Gastrocnemius medialis (tissue), 4 donors: ENCODE results near the gene TMEM220. TPM values are rescaled to one million over a fixed set of nuclear protein-coding genes. Genes with fewer than 3 reads are reported as not detected.

Experiments
- ATAC-seq, 2 donors: fragments of 150-250 bp; one replicate each; pipeline ENCODE4 v1.9.1; 2016
- DNase-seq, 2 donors: peaks; one replicate each; pipeline ENCODE4 v3.0.0-alpha.2; 2019
- H3K27ac ChIP-seq, 4 donors: fragments of 200-600 bp; sonication (generic); 1 replicate in 1 of 4; 2 replicates in 3 of 4; pipeline ENCODE4 v1.5.1; 2016 to 2018; ENCODE audit warnings: mild to moderate bottlenecking in 2 of 4, moderate library complexity in 1 of 4
- H3K27me3 ChIP-seq, 3 donors: fragments of 200-600 bp; sonication (generic) in 2 of 3; 1 replicate in 1 of 3; 2 replicates in 2 of 3; pipeline versions ENCODE4 v1.5.1 to v1.6.0; 2016 to 2019; ENCODE audit warnings: mild to moderate bottlenecking in 1 of 3, moderate library complexity in 1 of 3
- H3K36me3 ChIP-seq, 2 donors: fragments of 200-600 bp; sonication (generic) in 1 of 2; one replicate each; pipeline ENCODE4 v1.5.1; 2017 to 2018
- H3K4me1 ChIP-seq, 2 donors: fragments of 200-600 bp; sonication (generic) in 1 of 2; one replicate each; pipeline ENCODE4 v1.5.1; 2016 to 2017; ENCODE audit warnings: mild to moderate bottlenecking in 2 of 2
- H3K4me3 ChIP-seq, 4 donors: fragments of 200-600 bp; sonication (generic) in 3 of 4; 1 replicate in 1 of 4; 2 replicates in 3 of 4; pipeline ENCODE4 v1.5.1; 2016 to 2019; ENCODE audit warnings: mild to moderate bottlenecking in 2 of 4
- H3K9me3 ChIP-seq, 3 donors: fragments of 200-600 bp; sonication (generic) in 2 of 3; 1 replicate in 1 of 3; 2 replicates in 2 of 3; pipeline ENCODE4 v1.5.1; 2016 to 2019
- POLR2A ChIP-seq, 2 donors: fragments of 450-650 bp; IDR thresholded peaks; one replicate each; pipeline ENCODE4 v1.6.1; 2017; ENCODE audit warnings: antibody characterized with exemption in 2 of 2, mild to moderate bottlenecking in 2 of 2, moderate library complexity in 2 of 2
- in situ Hi-C, 4 donors: fragments of 200-750 bp; cut with MboI; loops; one replicate each; pipeline versions ENCODE4 v1.15.0 to v1.8.0; 2017; ENCODE audit warnings: low sequenced_read_pairs in 4 of 4
- intact Hi-C: fragments of 100-400 bp; cut with DNase I; formaldehyde crosslinking; loops from one replicate; pipeline ENCODE4 v1.15.1; 2023; ENCODE audit warnings: low total_unique reads
- total RNA-seq, 4 donors: library from RNA; depleted of rRNA; stranded (reverse); fragments of >200 nt; gene quantifications; one replicate each; pipeline versions ENCODE4 v1.1.0 to v1.2.3, GENCODE V29; 2016
- TF ChIP-seq, protein P1 (sequence below), 5 experiments: fragments of 450-650 bp in 3 of 5; fragments of 200-600 bp in 2 of 5; sonication (generic) in 2 of 5; IDR thresholded peaks in 4 of 5; conservative IDR thresholded peaks in 1 of 5; 1 replicate in 4 of 5; 2 replicates in 1 of 5; pipeline ENCODE4 v1.5.1; 2016 to 2019; ENCODE audit warnings: antibody characterized with exemption in 5 of 5, mild to moderate bottlenecking in 3 of 5, moderate library complexity in 3 of 5

The TMEM220 gene
- total RNA-seq, 4 donors from 2014 or later: 3.7 to 8.6 (median 3.9) TPM

DNA sequence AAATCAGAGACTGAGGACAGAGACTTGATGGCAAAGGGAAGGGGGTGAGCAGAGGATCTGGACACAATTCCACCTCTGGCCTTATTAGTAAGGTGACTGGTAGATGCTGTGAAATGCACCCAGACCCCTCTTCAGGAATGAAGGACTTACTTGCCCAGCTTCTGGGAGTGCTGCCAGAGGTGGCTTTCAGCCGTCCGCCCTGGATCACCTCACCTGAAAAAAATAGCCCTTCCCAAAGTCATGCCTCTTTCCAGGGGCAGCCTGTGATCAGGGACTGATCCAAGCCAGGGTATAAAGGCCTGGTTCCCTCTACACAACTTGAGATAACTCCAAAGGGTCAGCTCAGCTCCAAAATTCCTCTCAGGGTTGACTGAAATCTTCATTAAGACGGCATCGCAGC lies 20.4 kb upstream of the TMEM220 start:
- H3K4me1 ChIP-seq: no peaks in the 10 kb centered on the region
- intact Hi-C loops (no loop called here), in situ Hi-C loops (no loop called here)
- H3K36me3 ChIP-seq: no peaks in the 10 kb centered on the region
- H3K27ac ChIP-seq: no peak overlapping the region
- no peak for TF ChIP-seq POLR2A (IDR thresholded peaks at IDR 0.05)
- TF ChIP-seq, protein P1, sequence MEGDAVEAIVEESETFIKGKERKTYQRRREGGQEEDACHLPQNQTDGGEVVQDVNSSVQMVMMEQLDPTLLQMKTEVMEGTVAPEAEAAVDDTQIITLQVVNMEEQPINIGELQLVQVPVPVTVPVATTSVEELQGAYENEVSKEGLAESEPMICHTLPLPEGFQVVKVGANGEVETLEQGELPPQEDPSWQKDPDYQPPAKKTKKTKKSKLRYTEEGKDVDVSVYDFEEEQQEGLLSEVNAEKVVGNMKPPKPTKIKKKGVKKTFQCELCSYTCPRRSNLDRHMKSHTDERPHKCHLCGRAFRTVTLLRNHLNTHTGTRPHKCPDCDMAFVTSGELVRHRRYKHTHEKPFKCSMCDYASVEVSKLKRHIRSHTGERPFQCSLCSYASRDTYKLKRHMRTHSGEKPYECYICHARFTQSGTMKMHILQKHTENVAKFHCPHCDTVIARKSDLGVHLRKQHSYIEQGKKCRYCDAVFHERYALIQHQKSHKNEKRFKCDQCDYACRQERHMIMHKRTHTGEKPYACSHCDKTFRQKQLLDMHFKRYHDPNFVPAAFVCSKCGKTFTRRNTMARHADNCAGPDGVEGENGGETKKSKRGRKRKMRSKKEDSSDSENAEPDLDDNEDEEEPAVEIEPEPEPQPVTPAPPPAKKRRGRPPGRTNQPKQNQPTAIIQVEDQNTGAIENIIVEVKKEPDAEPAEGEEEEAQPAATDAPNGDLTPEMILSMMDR (IDR thresholded peaks at IDR 0.05 in 4 of 5, conservative IDR thresholded peaks at IDR 0.05 in 1 of 5): no peak
- no peaks in the 10 kb centered on the region for H3K27me3 ChIP-seq
- ATAC-seq: no peak
- no peak for DNase-seq
- no peaks in the 10 kb centered on the region for H3K9me3 ChIP-seq
- H3K4me3 ChIP-seq: no peak overlapping the region

DNA sequence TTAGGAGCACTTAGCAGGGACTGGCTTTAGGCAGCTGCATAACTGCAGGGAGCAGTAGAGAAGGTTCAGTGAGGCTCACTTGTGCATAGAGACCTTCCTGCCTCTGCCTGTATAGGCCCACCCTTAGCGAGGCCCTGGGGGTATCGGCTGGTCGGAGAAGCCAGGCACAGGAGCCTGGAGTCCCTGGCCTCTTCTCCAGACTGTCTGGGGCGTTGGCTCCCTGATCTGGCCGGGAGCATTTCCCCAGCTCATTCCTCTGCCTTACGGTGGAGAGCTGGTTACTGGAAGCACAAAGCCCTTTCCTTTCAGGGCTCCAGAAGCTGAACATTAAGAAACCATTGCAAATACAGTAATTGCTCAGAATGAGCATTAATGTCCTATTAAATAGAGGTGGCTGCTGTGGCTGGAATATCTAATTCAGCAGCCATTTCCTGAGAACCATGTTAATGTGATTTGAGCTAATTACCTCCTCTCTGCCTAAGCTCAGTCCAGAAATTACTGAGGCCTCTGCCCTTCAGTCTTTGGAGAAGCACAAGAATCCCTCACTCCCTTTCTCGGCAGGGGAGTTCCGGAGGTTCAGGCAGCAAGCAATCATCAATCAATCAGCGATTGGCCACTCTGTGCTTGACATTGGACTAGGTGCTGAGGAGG lies 18.8 kb upstream of the TMEM220 start:
- no peak for ATAC-seq
- intact Hi-C loops (no loop called here), in situ Hi-C loops (loop anchor here in 1 of 4 donors (25.0 kb wide), 1 partner anchor 1239 kb away; the partner anchor contains the start of gene ZNF18)

DNA sequence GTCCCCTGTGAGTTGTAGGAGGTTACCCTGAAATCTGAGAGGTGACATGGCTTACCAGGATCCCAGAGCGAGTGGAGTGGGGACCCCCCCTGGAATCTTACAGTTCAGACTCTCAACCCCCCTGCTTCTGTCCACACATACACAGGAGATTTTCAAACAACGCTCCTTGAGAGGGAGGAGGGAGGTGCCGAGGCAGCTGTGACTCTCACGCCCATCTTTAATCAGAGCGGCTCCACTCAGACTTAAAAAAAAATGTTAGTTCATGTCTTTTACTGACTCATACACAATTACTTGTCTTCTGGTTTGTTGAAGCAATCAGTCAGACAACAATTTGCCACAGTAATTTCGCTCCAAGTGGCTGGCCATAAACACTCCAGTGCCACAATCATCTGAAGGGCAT lies 15.4 kb upstream of the TMEM220 start:
- ATAC-seq: no peak

More for the DNA sequence above, 18.8 kb upstream of the TMEM220 start:
- TF ChIP-seq, protein P1 (IDR thresholded peaks at IDR 0.05 in 4 of 5, conservative IDR thresholded peaks at IDR 0.05 in 1 of 5): no peak
- no peak for TF ChIP-seq POLR2A (IDR thresholded peaks at IDR 0.05)
- Histone ChIP-seq H3K27me3 (no peaks in the 10 kb centered on the region), H3K4me3 (no peak overlapping the region), H3K27ac (no peak overlapping the region), H3K4me1 (peaks cover 0 to 10% of the 10 kb centered on the region in 2 donors), H3K9me3 (no peaks in the 10 kb centered on the region), H3K36me3 (no peaks in the 10 kb centered on the region)
- no peak for DNase-seq

DNA sequence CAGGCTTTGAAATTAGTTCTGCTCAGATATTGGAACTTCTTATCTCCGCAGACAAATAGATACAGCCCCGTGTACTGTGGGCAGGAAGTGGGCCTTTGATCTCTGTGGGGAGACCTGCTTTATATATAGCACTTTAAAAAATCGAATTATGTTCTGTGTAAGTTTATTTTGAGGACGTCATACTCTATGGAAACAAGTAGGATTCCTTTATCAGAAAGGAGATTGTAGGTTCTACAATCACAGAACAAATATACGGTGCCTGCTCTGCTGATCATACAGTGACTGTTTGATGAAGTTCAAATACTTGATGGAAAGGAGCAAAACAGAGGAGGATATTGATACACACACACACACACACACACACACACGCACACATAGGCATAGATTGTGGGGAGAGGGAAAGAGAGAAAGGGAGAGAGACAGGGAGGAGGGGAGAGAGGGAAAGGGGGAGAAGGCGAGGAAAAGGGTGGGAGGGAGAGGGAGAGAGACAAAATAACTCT lies 14.7 kb upstream of the TMEM220 start:
- intact Hi-C loops (no loop called here), in situ Hi-C loops (loop anchor here in 1 of 4 donors (25.0 kb wide), 1 partner anchor 1243 kb away; the partner anchor contains the start of gene ZNF18)
- H3K27ac ChIP-seq: no peak overlapping the region
- no peak for ATAC-seq
- no peaks in the 10 kb centered on the region for H3K27me3 ChIP-seq
- TF ChIP-seq POLR2A (IDR thresholded peaks at IDR 0.05): no peak
- TF ChIP-seq, protein P1 (IDR thresholded peaks at IDR 0.05 in 4 of 5, conservative IDR thresholded peaks at IDR 0.05 in 1 of 5): no peak
- no peaks in the 10 kb centered on the region for H3K9me3 ChIP-seq
- H3K4me1 ChIP-seq: peaks cover 0 to 18% of the 10 kb centered on the region in 2 donors
- no peaks in the 10 kb centered on the region for H3K36me3 ChIP-seq
- DNase-seq: no peak
- H3K4me3 ChIP-seq: no peak overlapping the region

More for the DNA sequence above, 15.4 kb upstream of the TMEM220 start:
- Histone ChIP-seq H3K9me3 (no peaks in the 10 kb centered on the region), H3K36me3 (no peaks in the 10 kb centered on the region), H3K27ac (no peak overlapping the region), H3K27me3 (no peaks in the 10 kb centered on the region), H3K4me1 (peaks cover 0 to 18% of the 10 kb centered on the region in 2 donors), H3K4me3 (no peak overlapping the region)
- no peak for DNase-seq
- intact Hi-C loops (no loop called here), in situ Hi-C loops (loop anchor here in 1 of 4 donors (25.0 kb wide), 1 partner anchor 1242 kb away; the partner anchor contains the start of gene ZNF18)
- TF ChIP-seq POLR2A (IDR thresholded peaks at IDR 0.05): no peak
- TF ChIP-seq, protein P1 (IDR thresholded peaks at IDR 0.05 in 4 of 5, conservative IDR thresholded peaks at IDR 0.05 in 1 of 5): no peak
